K562 (cell line): Measurements from ENCODE around the gene TRIM38. TPM values are rescaled to one million over a fixed set of nuclear protein-coding genes. Genes with fewer than 3 reads are reported as not detected.
A peak's percentile ranks its signal among the peaks of the same experiment; 100 is the strongest.
"Not testable (repeated sequence)": the region's sequence is repeated elsewhere in the genome, so short reads cannot be mapped to it uniquely, and the experiment has no call there.

Experiments used
- ATAC-seq: fragments of 200-7000 bp; cut with Tn5 transposase; 3 replicates; pipeline ENCODE4 v1.9.1; 2020; ENCODE audit warnings: moderate library complexity
- BruUV-seq: library from RNA; stranded (reverse); fragments of 400-500 nt; replicated peaks from 2 replicates; lab custom pipeline; 2021; lab: Mats Ljungman, UMichigan
- CTCF ChIA-PET: fragments of 300-600 bp; formaldehyde crosslinking; extraction: SDS; loops from one replicate; lab custom pipeline; 2021; ENCODE audit warnings: low intra/inter-chr PET ratio; lab: Yijun Ruan, JAX
- POLR2A ChIA-PET: fragments of 300-600, 350-650 bp; sonication (Branson Sonifier 250); formaldehyde crosslinking; extraction: SDS; loops from one replicate; lab custom pipeline; 2021; ENCODE audit warnings: antibody characterized with exemption, inconsistent platforms; lab: Yijun Ruan, JAX
- DNase-seq, 4 experiments: peaks; one replicate each; pipeline versions ENCODE4 v3.0.0 to v3.0.0-alpha.2; 2011 to 2018; ENCODE audit warnings: low spot score in 3 of 4, mixed read lengths in 3 of 4; ENCODE audit errors: extremely low read depth in 1 of 4
- FAIRE-seq: peaks from 2 replicates; lab custom pipeline; 2011; peaks lifted over from hg19 to GRCh38; lab: Jason Lieb, UNC
- H2AFZ ChIP-seq: 2 replicates; pipeline ENCODE4 v1.6.0; 2011; ENCODE audit warnings: low read depth, low read length, control low read depth, inconsistent platforms
- H3K27ac ChIP-seq: fragments of 200-600 bp; 3 replicates; pipeline ENCODE4 v1.8.0; 2011; ENCODE audit warnings: low read depth, mild to moderate bottlenecking, control low read depth, inconsistent platforms, low read length, moderate library complexity, mixed read lengths; ENCODE audit errors: extremely low read depth
- H3K27me3 ChIP-seq, 2 experiments: fragments of 300-600 bp in 1 of 2; 2 replicates in 1 of 2; 3 replicates in 1 of 2; pipeline versions ENCODE4 v1.6.0 to v1.8.0; 2011; ENCODE audit warnings: inconsistent platforms in 2 of 2, low read length in 2 of 2, mild to moderate bottlenecking in 1 of 2, mixed read lengths in 1 of 2, moderate library complexity in 1 of 2; ENCODE audit not compliant: control insufficient read depth in 2 of 2, insufficient read depth in 2 of 2
- H3K36me3 ChIP-seq: fragments of 300-600 bp; 3 replicates; pipeline ENCODE4 v1.8.0; 2011; ENCODE audit warnings: mild to moderate bottlenecking, low read length, inconsistent platforms; ENCODE audit not compliant: control insufficient read depth, insufficient read depth
- H3K4me1 ChIP-seq, 2 experiments: fragments of 200-600 bp in 1 of 2; replicated peaks in 1 of 2; 2 replicates in 1 of 2; 3 replicates in 1 of 2; pipeline versions ENCODE4 v1.5.1 to v1.8.0; 2011; ENCODE audit warnings: inconsistent platforms in 2 of 2, low read length in 2 of 2, mild to moderate bottlenecking in 1 of 2, mixed read lengths in 1 of 2, moderate library complexity in 1 of 2; ENCODE audit not compliant: control insufficient read depth in 2 of 2, insufficient read depth in 2 of 2
- H3K4me2 ChIP-seq: 2 replicates; pipeline ENCODE4 v1.6.1; 2011; ENCODE audit warnings: low read length, control low read depth, inconsistent platforms, mixed read lengths; ENCODE audit not compliant: insufficient read depth
- H3K4me3 ChIP-seq: fragments of 200-600 bp; sonication (generic), shearing (Covaris generic); 2 replicates; pipeline ENCODE4 v1.5.1; 2016; ENCODE audit warnings: control low read depth, inconsistent platforms
- H3K79me2 ChIP-seq: fragments of 200-600 bp; 3 replicates; pipeline ENCODE4 v1.8.0; 2011; ENCODE audit warnings: low read length, inconsistent platforms; ENCODE audit not compliant: control insufficient read depth, insufficient read depth
- H3K9ac ChIP-seq, 2 experiments: 2 replicates each; pipeline versions ENCODE4 v1.6.0 to v1.6.1; 2011; ENCODE audit warnings: low read depth in 2 of 2, low read length in 2 of 2, control low read depth in 1 of 2, inconsistent platforms in 1 of 2, mild to moderate bottlenecking in 1 of 2, mixed read lengths in 1 of 2; ENCODE audit not compliant: insufficient read depth in 1 of 2
- H3K9me1 ChIP-seq: one replicate; pipeline ENCODE4 v1.6.0; 2011; ENCODE audit warnings: inconsistent platforms, mild to moderate bottlenecking, low read length, moderate library complexity; ENCODE audit not compliant: control insufficient read depth, insufficient read depth
- H3K9me3 ChIP-seq: replicated peaks from 2 replicates; pipeline ENCODE4 v1.5.1; 2011; ENCODE audit warnings: low read depth, low read length, inconsistent platforms; ENCODE audit not compliant: control insufficient read depth, insufficient read depth
- H4K20me1 ChIP-seq: replicated peaks from 2 replicates; pipeline ENCODE4 v1.6.1; 2011; ENCODE audit warnings: low read length, inconsistent platforms, mixed read lengths; ENCODE audit not compliant: control insufficient read depth, insufficient read depth
- BACH1 ChIP-seq: fragments of 200-800 bp; sonication (Bioruptor generic); IDR thresholded peaks from 2 replicates; pipeline ENCODE4 v1.6.1; 2016; ENCODE audit warnings: missing genetic modification characterization, missing compliant biosample characterization
- CTCF ChIP-seq, 3 experiments: IDR thresholded peaks in 2 of 3; conservative IDR thresholded peaks in 1 of 3; 2 replicates each; pipeline ENCODE4 v1.5.1; 2011 to 2012; ENCODE audit warnings: low read length in 3 of 3, mild to moderate bottlenecking in 3 of 3, control low read depth in 2 of 3, improper control_type of control experiment in 1 of 3, inconsistent platforms in 1 of 3, low read depth in 1 of 3, mixed read lengths in 1 of 3, moderate library complexity in 1 of 3; ENCODE audit not compliant: insufficient read depth in 2 of 3
- KDM1A ChIP-seq, 2 experiments: fragments of 450-650 bp; IDR thresholded peaks; 2 replicates each; pipeline ENCODE4 v1.6.1; 2016; ENCODE audit warnings: mild to moderate bottlenecking in 2 of 2
- RCOR1 ChIP-seq, 2 experiments: IDR thresholded peaks; 2 replicates each; pipeline ENCODE4 v1.6.1; 2012; ENCODE audit warnings: low read depth in 2 of 2, low read length in 2 of 2, borderline replicate concordance in 1 of 2, improper control_type of control experiment in 1 of 2
- YY1 ChIP-seq, 3 experiments: IDR thresholded peaks; 2 replicates each; pipeline ENCODE4 v1.6.1; 2011; ENCODE audit warnings: low read length in 2 of 3, mild to moderate bottlenecking in 2 of 3, moderate library complexity in 2 of 3, borderline replicate concordance in 1 of 3, control low read depth in 1 of 3, low read depth in 1 of 3; ENCODE audit not compliant: insufficient read depth in 3 of 3, insufficient replicate concordance in 2 of 3, control insufficient read depth in 1 of 3, insufficient read length in 1 of 3; ENCODE audit errors: extremely low read depth in 1 of 3
- ZC3H11A ChIP-seq: IDR thresholded peaks from 2 replicates; pipeline ENCODE4 v1.6.1; 2012; ENCODE audit warnings: low read depth, low read length, improper control_type of control experiment
- ZNF121 ChIP-seq: sonication (generic); formaldehyde crosslinking; conservative IDR thresholded peaks from 2 replicates; pipeline ENCODE4 v1.8.0; 2022; ENCODE audit warnings: missing genetic modification reagents
- ZNF146 ChIP-seq: IDR thresholded peaks from one replicate; pipeline ENCODE4 v1.6.1; 2018; ENCODE audit warnings: missing compliant biosample characterization; ENCODE audit not compliant: unreplicated experiment
- WGBS: fragments of 100-300 bp; shearing (Covaris generic); methylation state at CpG from one replicate; pipeline ENCODE4 v1.1.6; 2016; ENCODE audit warnings: low coverage, mixed read lengths; ENCODE audit not compliant: insufficient coverage; ENCODE audit errors: missing lambda C conversion rate; 5-methylcytosine and 5-hydroxymethylcytosine counted together
- in situ Hi-C: fragments of 300-500 bp; cut with MboI; formaldehyde crosslinking; loops from 4 replicates; pipeline ENCODE4 v1.15.0; 2018; ENCODE audit warnings: inconsistent platforms, mixed read lengths
- intact Hi-C: fragments of 100-400 bp; cut with micrococcal nuclease; formaldehyde crosslinking; loops from 2 replicates; pipeline ENCODE4 v1.14.2; 2022
- polyA plus RNA-seq, 8 experiments: library from polyadenylated mRNA; depleted of rRNA in 4 of 8; stranded (reverse) in 5 of 8; unstranded in 3 of 8; fragments of >200 nt; fragmentation: Nextera tagmentation in 2 of 8; fragmentation: Illumina TruSeq in 1 of 8; extraction: Ambion mirVana in 2 of 8; extraction: Trizol in 1 of 8; gene quantifications; 2 replicates each; pipeline versions ENCODE4 v1.2.1 to v1.2.3, GENCODE V29; 2011 to 2014; ENCODE audit warnings: inconsistent platforms in 1 of 8, missing spikeins in 1 of 8
- total RNA-seq, 7 experiments: library from RNA; depleted of rRNA in 6 of 7; stranded (reverse); fragments of >200 nt in 6 of 7; fragmentation: Illumina TruSeq in 2 of 7; extraction: Trizol in 2 of 7; gene quantifications; 2 replicates each; pipeline versions ENCODE4 v1.2.1 to v1.2.3, GENCODE V29; 2011 to 2021; ENCODE audit warnings: low replicate concordance in 1 of 7
- TF ChIP-seq, protein P1 (sequence below), 2 experiments: fragments of 450-650 bp; IDR thresholded peaks; 2 replicates each; pipeline ENCODE4 v1.6.1; 2016

TRIM38 gene
- total and polyA plus RNA-seq, 9 of the 15 experiments (the other 6 are each of a cell fraction or from before 2014, with no cell fraction given), result 1.7 to 6.7 (median 6.3) TPM

- TF ChIP-seq, protein P1, sequence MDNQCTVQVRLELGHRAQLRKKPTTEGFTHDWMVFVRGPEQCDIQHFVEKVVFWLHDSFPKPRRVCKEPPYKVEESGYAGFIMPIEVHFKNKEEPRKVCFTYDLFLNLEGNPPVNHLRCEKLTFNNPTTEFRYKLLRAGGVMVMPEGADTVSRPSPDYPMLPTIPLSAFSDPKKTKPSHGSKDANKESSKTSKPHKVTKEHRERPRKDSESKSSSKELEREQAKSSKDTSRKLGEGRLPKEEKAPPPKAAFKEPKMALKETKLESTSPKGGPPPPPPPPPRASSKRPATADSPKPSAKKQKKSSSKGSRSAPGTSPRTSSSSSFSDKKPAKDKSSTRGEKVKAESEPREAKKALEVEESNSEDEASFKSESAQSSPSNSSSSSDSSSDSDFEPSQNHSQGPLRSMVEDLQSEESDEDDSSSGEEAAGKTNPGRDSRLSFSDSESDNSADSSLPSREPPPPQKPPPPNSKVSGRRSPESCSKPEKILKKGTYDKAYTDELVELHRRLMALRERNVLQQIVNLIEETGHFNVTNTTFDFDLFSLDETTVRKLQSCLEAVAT (IDR thresholded peaks at IDR 0.05), result peak; percentile 74 to 87
- TF ChIP-seq ZC3H11A, result peak; percentile 51; the same call in 1 of the 2 replicates
- no peak for TF ChIP-seq ZNF146 (CRISPR knock-in tag)
Measured at GRCh38 chr6:25992413-25993340, 30.1 kb downstream of the TRIM38 start (continued).

- ChIA-PET CTCF (interaction anchor here (1.1 kb wide), 1 partner anchor 205 kb away, joined by 5 read pairs; no protein-coding TSS in a partner anchor), POLR2A (interaction anchor here (0.9 to 3.6 kb wide), 16 partner anchors 8 to 180 kb away, joined by 3 to 47 read pairs (median 6); a partner anchor contains a TSS)
- FAIRE-seq (peak; percentile 56), DNase-seq (peak in 1 of 4 experiments; percentile 30), ATAC-seq (peak; percentile 20)
- Histone ChIP-seq H3K4me3 (peak overlapping the region; percentile 72; the same call in 1 of the 2 replicates), H3K9ac (peak overlapping the region; percentile 22 to 92; a peak in 3 of 4 replicates), H2AFZ (peak overlapping the region; percentile 95), H3K4me1 (peaks cover 10 to 11% of the 10 kb centered on the region in 2 experiments), H3K27ac (peak overlapping the region; percentile 95; the same call in 2 of the 3 replicates), H3K4me2 (peak overlapping the region; percentile 91; the same call in 1 of the 2 replicates)
- intact Hi-C loops, result loop anchor here (2.0 to 5.0 kb wide), 4 partner anchors 51 to 271 kb away; no protein-coding TSS in a partner anchor
- H4K20me1 ChIP-seq, H3K79me2 ChIP-seq, H3K27me3 ChIP-seq, H3K9me1 ChIP-seq, H3K9me3 ChIP-seq, in situ Hi-C loops, BruUV-seq, H3K36me3 ChIP-seq: not testable (repeated sequence)
- 7% methylated on average over 7 of the region's 7 CpGs for WGBS
- TF ChIP-seq YY1 (IDR thresholded peaks at IDR 0.05; ENCODE audit: borderline replicate concordance in 1 of 3, control insufficient read depth in 1 of 3, extremely low read depth in 1 of 3, insufficient read depth in 3 of 3, insufficient read length in 1 of 3, insufficient replicate concordance in 2 of 3, low read depth in 1 of 3, low read length in 2 of 3), result peak in 1 of 3 experiments; percentile 20
- 0 out of 4 replicates have a peak, but pooled peaks of 1 of the 2 experiments have one; percentile 8 for TF ChIP-seq RCOR1 (IDR thresholded peaks at IDR 0.05; ENCODE audit: borderline replicate concordance in 1 of 2, low read depth in 2 of 2, low read length in 2 of 2)
- peak in 2 of 3 experiments; percentile 6 to 18; a peak in 2 of 6 replicates for TF ChIP-seq CTCF (IDR thresholded peaks at IDR 0.05 in 2 of 3, conservative IDR thresholded peaks at IDR 0.05 in 1 of 3; ENCODE audit: insufficient read depth in 2 of 3, low read depth in 1 of 3, low read length in 3 of 3)
- TF ChIP-seq BACH1, result 0 out of 2 replicates have a peak, but pooled peaks have one; percentile 54
- peak; percentile 36 to 61; a peak in 3 of 4 replicates for TF ChIP-seq KDM1A (IDR thresholded peaks at IDR 0.05)
- peak; percentile 67 for TF ChIP-seq ZNF121 (CRISPR knock-in tag)
Measured at GRCh38 chr6:25993341-25993684, 30.7 kb downstream of the TRIM38 start.
